CD4-positive, CD25-positive, alpha-beta regulatory T cell (primary cell): ENCODE results near the gene CRHR1. TPM values are rescaled to one million over a fixed set of nuclear protein-coding genes. Genes with fewer than 3 reads are reported as not detected.

Experiments used
- ATAC-seq, 2 donors: fragments of 150-1000 bp; cut with Tn5 transposase; one replicate each; pipeline ENCODE4 v1.10.0; 2021; ENCODE audit warnings: low read depth in 2 of 2, moderate number of reproducible peaks in 2 of 2, moderate library complexity in 1 of 2
- DNase-seq, 3 donors: peaks; one replicate each; pipeline versions ENCODE4 v3.0.0 to v3.0.0-alpha.2; 2012 to 2022; ENCODE audit warnings: mixed read lengths in 1 of 3
- H3K27ac ChIP-seq: one replicate; pipeline ENCODE4 v1.7.0; 2013; ENCODE audit warnings: mild to moderate bottlenecking, low read length; ENCODE audit not compliant: insufficient read depth, poor library complexity, severe bottlenecking
- H3K27me3 ChIP-seq: one replicate; pipeline ENCODE4 v1.7.0; 2013; ENCODE audit warnings: low read length; ENCODE audit not compliant: control insufficient read depth, insufficient read depth
- H3K36me3 ChIP-seq: one replicate; pipeline ENCODE4 v1.7.0; 2013; ENCODE audit warnings: mild to moderate bottlenecking, low read length, moderate library complexity; ENCODE audit not compliant: control insufficient read depth, insufficient read depth
- H3K4me1 ChIP-seq: 2 replicates; pipeline ENCODE4 v1.7.0; 2013; ENCODE audit warnings: mild to moderate bottlenecking, low read length; ENCODE audit not compliant: insufficient read depth, control insufficient read depth, poor library complexity, severe bottlenecking
- H3K4me3 ChIP-seq: one replicate; pipeline ENCODE4 v1.7.0; 2013; ENCODE audit warnings: low read depth, mild to moderate bottlenecking, low read length, moderate library complexity
- H3K9me3 ChIP-seq, 2 experiments: 1 replicate in 1 of 2; 2 replicates in 1 of 2; pipeline ENCODE4 v1.7.0; 2013; ENCODE audit warnings: low read length in 2 of 2, mild to moderate bottlenecking in 1 of 2, moderate library complexity in 1 of 2; ENCODE audit not compliant: control insufficient read depth in 2 of 2
- H3K27ac Mint-ChIP-seq, 3 donors: one replicate each; pipeline ENCODE4 v1.8.0; 2020 to 2022; ENCODE audit warnings: mild to moderate bottlenecking in 3 of 3, mixed read lengths in 3 of 3, moderate library complexity in 2 of 3
- H3K27me3 Mint-ChIP-seq: one replicate; pipeline ENCODE4 v1.8.0; 2022; ENCODE audit warnings: mild to moderate bottlenecking, mixed read lengths
- H3K36me3 Mint-ChIP-seq: one replicate; pipeline ENCODE4 v1.8.0; 2020; ENCODE audit warnings: mixed read lengths
- H3K4me1 Mint-ChIP-seq, 4 donors: one replicate each; pipeline ENCODE4 v1.8.0; 2020 to 2022; ENCODE audit warnings: mixed read lengths in 4 of 4, mild to moderate bottlenecking in 1 of 4
- H3K4me3 Mint-ChIP-seq, 4 donors: one replicate each; pipeline ENCODE4 v1.8.0; 2020 to 2022; ENCODE audit warnings: mild to moderate bottlenecking in 4 of 4, mixed read lengths in 4 of 4, moderate library complexity in 3 of 4
- H3K9me3 Mint-ChIP-seq, 7 donors: one replicate each; pipeline ENCODE4 v1.8.0; 2020 to 2022; ENCODE audit warnings: mixed read lengths in 7 of 7, mild to moderate bottlenecking in 3 of 7, moderate library complexity in 2 of 7
- polyA plus RNA-seq, 4 donors: library from polyadenylated mRNA; unstranded; fragments of 300-500 nt; fragmentation: Illumina TruSeq; gene quantifications; one replicate each; pipeline ENCODE4 v1.2.3, GENCODE V29; 2021
- total RNA-seq: library from RNA; stranded (reverse); gene quantifications from one replicate; pipeline ENCODE4 v1.2.3, GENCODE V29; 2022

The CRHR1 gene
- total and polyA plus RNA-seq, 5 donors from 2014 or later: not detected

DNA sequence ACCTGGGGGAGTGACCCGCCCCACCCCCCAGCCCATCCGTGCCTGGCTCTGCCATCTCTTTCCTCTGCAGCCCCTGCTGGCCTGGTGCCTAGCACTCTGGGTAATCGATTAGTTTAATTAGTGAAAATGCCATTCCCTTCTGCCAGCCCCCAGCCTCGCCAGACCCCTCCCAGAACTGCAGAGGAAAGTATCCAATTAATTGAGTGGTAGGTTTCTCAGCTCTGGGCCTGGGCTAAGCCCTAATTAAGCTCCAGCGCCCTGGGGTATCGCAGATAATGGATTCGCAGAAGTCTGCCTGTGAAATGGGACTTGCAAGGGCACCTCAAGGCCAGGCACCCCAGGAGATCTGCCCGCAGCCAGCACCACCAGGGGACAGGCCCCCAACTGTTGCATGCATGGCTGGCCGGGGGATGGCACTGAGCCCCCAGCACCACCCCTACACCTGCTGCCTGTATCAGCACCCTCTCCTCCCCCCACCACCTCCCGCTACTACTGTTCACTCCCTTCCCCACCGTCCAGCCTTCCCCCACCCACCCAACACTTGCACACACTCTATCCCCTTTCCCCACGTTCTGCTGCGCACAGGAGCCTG is 40.9 kb downstream of the CRHR1 start:
- no peak overlapping the region for H3K27ac ChIP-seq
- DNase-seq: no peak
- Mint-ChIP-seq H3K4me3 (no peak overlapping the region), H3K9me3 (peaks cover 0 to 2% (median 0%) of the 10 kb centered on the region in 7 donors), H3K27ac (no peak overlapping the region), H3K36me3 (no peaks in the 10 kb centered on the region), H3K4me1 (peaks cover 0 to 2% (median 0%) of the 10 kb centered on the region in 4 donors), H3K27me3 (peaks cover 7% of the 10 kb centered on the region)
- H3K4me3 ChIP-seq: no peak overlapping the region
- no peaks in the 10 kb centered on the region for H3K27me3 ChIP-seq
- H3K36me3 ChIP-seq: no peaks in the 10 kb centered on the region
- H3K4me1 ChIP-seq: no peaks in the 10 kb centered on the region
- no peak for ATAC-seq
- H3K9me3 ChIP-seq: no peaks in the 10 kb centered on the region

DNA sequence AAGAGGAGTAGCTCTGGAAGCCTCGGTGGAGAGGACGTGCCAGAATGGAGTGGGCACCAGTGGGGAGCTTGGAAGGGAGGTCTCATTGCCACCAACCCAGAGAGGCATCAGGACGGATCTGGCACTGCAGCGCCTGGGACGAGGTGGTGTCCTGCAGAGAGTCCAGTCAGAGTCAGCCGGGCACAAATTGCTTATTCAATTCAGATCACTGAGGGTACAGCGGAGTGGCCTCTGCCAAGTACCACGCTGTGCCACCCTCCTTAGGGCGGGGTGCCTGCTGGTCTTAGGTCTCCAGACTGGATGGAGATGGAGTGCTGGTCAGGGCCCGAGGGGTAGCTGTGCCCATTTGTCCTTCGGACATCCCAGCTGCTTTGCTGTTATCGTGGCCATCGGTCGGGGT is 41.7 kb downstream of the CRHR1 start:
- Histone ChIP-seq H3K4me3 (no peak overlapping the region), H3K4me1 (no peaks in the 10 kb centered on the region), H3K27me3 (no peaks in the 10 kb centered on the region), H3K27ac (no peak overlapping the region), H3K36me3 (no peaks in the 10 kb centered on the region), H3K9me3 (no peaks in the 10 kb centered on the region)
- no peak for DNase-seq
- H3K27ac Mint-ChIP-seq: no peak overlapping the region
- peaks cover 6% of the 10 kb centered on the region for H3K27me3 Mint-ChIP-seq
- ATAC-seq: no peak
- H3K9me3 Mint-ChIP-seq: peaks cover 0 to 2% (median 0%) of the 10 kb centered on the region in 7 donors
- peaks cover 0 to 2% (median 0%) of the 10 kb centered on the region in 4 donors for H3K4me1 Mint-ChIP-seq
- no peaks in the 10 kb centered on the region for H3K36me3 Mint-ChIP-seq
- no peak overlapping the region for H3K4me3 Mint-ChIP-seq

DNA sequence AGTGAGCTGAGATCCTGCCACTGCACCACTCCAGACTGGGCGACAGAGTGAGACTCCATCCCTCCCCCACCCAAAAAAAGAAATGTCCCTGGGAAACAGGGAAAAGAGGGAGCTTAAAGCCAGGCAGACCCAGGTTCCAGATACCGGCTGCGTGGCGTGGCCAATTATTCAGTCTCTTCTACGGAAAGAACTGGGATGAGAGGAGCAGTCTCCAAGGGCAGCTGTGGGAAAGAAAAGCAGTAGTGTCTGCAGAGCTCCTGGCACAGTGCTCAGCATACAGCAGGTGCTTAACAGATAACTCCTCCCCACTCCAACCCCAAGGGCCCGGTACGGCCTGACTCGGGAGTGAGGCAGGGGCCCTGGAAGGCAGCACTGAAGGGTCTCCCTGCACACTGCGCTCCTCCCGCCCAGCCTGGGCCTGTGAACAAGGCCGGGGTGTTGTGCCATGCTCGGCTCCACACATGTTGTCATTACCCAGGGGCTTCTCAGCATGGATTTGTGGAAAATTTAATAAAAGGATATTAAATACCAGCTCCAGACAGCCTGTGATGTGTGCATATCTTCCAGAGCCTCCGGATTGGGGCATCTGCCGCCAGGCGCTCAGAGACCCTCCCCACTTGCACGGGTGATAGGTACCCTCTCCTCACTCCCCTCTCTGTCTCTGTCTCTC is 42.9 kb downstream of the CRHR1 start:
- H3K27me3 ChIP-seq: no peaks in the 10 kb centered on the region
- H3K4me1 Mint-ChIP-seq: peaks cover 0 to 2% (median 0%) of the 10 kb centered on the region in 4 donors
- H3K4me3 ChIP-seq: no peak overlapping the region
- H3K27ac Mint-ChIP-seq: no peak overlapping the region
- H3K36me3 ChIP-seq: no peaks in the 10 kb centered on the region
- ATAC-seq (no peak), DNase-seq (no peak)
- no peaks in the 10 kb centered on the region for H3K36me3 Mint-ChIP-seq
- peaks cover 6% of the 10 kb centered on the region for H3K27me3 Mint-ChIP-seq
- no peak overlapping the region for H3K27ac ChIP-seq
- H3K4me1 ChIP-seq: no peaks in the 10 kb centered on the region
- no peak overlapping the region for H3K4me3 Mint-ChIP-seq
- H3K9me3 ChIP-seq: no peaks in the 10 kb centered on the region
- peaks cover 0 to 2% (median 0%) of the 10 kb centered on the region in 7 donors for H3K9me3 Mint-ChIP-seq

DNA sequence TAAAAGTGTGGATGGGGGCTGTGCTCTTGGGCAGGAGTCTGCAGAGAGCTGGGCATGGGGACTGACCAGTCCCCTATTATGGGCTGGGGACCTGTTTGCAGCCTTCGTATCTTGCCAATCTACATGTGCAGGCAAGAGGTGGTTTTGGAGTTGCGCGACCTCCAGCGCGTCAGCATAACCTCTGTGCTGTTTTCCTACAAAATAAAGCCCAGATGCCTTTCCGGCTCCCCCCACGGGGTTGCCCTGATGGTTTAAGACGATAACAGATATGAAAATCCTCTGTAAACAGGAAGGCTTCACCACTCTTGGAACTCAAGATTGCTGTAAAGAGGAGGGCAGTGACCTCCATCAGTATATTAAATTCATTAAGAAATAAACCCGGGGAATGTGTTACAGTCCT is 44.1 kb downstream of the CRHR1 start:
- Histone ChIP-seq H3K27ac (no peak overlapping the region), H3K4me1 (no peaks in the 10 kb centered on the region), H3K4me3 (no peak overlapping the region), H3K9me3 (no peaks in the 10 kb centered on the region), H3K27me3 (no peaks in the 10 kb centered on the region), H3K36me3 (no peaks in the 10 kb centered on the region)
- Mint-ChIP-seq H3K9me3 (peaks cover 0 to 2% (median 0%) of the 10 kb centered on the region in 7 donors), H3K36me3 (no peaks in the 10 kb centered on the region), H3K4me1 (peaks cover 0 to 2% (median 0%) of the 10 kb centered on the region in 4 donors), H3K27me3 (peaks cover 6% of the 10 kb centered on the region), H3K4me3 (no peak overlapping the region), H3K27ac (no peak overlapping the region)
- DNase-seq (no peak), ATAC-seq (no peak)

DNA sequence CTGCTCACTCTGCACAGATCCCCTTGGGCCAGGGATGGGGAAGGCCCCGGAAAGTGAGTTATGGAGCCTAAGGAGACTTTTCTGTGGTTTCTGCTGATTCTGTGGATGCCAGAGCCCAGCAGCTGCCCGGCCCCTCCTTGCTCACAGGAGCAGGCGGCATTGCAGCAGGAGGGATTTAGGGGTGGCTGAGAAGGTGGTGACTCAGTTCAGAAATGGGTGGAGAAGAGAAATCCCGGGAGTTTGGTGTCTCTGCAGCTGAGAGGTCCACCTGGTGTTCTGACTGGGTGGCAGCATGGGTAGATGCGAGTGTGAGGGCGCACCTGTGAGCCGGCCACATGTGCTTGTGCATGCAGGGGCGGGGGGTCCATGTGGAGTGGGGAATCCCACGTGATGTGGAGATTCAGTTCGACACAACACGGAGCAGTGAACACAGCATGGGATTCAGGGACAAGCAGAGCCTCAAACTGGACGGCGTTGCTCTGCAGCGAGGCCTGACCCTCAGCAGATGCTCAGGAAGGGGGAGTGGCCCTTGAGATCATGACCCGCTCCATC is 44.5 kb downstream of the CRHR1 start:
- no peak overlapping the region for H3K4me3 Mint-ChIP-seq
- DNase-seq (no peak), ATAC-seq (no peak)
- H3K36me3 Mint-ChIP-seq: no peaks in the 10 kb centered on the region
- peaks cover 0 to 2% (median 0%) of the 10 kb centered on the region in 4 donors for H3K4me1 Mint-ChIP-seq
- H3K9me3 ChIP-seq: no peaks in the 10 kb centered on the region
- no peak overlapping the region for H3K27ac Mint-ChIP-seq
- no peaks in the 10 kb centered on the region for H3K4me1 ChIP-seq
- H3K27me3 ChIP-seq: no peaks in the 10 kb centered on the region
- peaks cover 6% of the 10 kb centered on the region for H3K27me3 Mint-ChIP-seq
- peaks cover 0 to 2% (median 0%) of the 10 kb centered on the region in 7 donors for H3K9me3 Mint-ChIP-seq
- no peak overlapping the region for H3K27ac ChIP-seq
- H3K4me3 ChIP-seq: no peak overlapping the region
- H3K36me3 ChIP-seq: no peaks in the 10 kb centered on the region

DNA sequence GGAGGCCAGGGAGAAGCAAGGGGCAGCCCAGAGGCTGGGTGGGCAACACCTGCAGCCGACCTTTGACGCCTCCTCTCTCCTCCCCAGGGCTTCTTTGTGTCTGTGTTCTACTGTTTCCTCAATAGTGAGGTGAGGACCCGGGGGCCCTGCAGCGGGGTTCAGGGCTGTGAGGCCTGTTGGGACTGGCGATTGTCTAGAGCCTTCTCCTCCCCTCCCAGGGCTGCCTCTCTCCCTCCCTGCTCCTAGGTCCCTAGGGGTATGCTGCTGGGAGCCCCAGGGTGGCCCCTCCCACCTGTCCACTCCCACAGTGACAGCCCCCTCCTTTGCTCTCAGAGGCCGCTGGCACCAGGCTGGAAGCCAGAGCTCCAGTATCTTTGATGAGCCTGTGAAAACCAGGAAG is 49.8 kb downstream of the CRHR1 start:
- Histone ChIP-seq H3K27ac (no peak overlapping the region), H3K27me3 (no peaks in the 10 kb centered on the region), H3K4me1 (no peaks in the 10 kb centered on the region), H3K36me3 (no peaks in the 10 kb centered on the region), H3K9me3 (no peaks in the 10 kb centered on the region), H3K4me3 (no peak overlapping the region)
- no peaks in the 10 kb centered on the region for H3K9me3 Mint-ChIP-seq
- H3K27me3 Mint-ChIP-seq: no peaks in the 10 kb centered on the region
- no peak for DNase-seq
- H3K4me1 Mint-ChIP-seq: no peaks in the 10 kb centered on the region
- no peak overlapping the region for H3K27ac Mint-ChIP-seq
- H3K36me3 Mint-ChIP-seq: no peaks in the 10 kb centered on the region
- ATAC-seq: no peak
- H3K4me3 Mint-ChIP-seq: no peak overlapping the region

DNA sequence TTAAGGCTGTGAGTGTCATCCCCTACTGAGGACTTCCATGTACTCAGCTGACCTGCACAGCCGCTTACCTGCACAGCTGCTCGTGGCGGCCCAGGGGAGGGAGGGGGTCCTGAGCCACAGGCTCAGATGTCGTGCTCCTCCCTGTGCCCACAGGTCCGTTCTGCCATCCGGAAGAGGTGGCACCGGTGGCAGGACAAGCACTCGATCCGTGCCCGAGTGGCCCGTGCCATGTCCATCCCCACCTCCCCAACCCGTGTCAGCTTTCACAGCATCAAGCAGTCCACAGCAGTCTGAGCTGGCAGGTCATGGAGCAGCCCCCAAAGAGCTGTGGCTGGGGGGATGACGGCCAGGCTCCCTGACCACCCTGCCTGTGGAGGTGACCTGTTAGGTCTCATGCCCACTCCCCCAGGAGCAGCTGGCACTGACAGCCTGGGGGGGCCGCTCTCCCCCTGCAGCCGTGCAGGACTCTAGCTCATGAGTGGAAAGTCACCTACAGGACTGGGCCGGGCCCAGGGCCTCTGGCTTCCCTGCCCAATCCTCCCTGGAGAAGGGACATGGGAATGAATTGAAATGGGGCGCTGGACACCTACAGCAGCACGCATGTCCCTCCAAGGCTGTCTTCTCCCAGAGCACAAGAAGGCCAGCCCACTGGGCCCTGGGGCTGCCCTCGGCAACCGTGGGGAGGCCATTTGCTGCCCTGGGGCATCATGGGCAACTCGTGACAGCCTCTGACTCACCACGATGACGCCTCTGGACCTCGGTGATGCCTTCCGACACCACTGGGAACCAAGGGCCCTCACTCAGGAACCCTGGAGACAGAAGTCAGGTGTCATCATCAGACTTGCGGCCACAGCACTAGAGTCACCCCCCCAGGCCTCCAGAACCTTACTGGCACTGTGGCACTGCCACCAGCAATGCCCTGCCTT is 50.6 kb downstream of the CRHR1 start:
- Mint-ChIP-seq H3K4me3 (no peak overlapping the region), H3K4me1 (no peaks in the 10 kb centered on the region), H3K27ac (no peak overlapping the region), H3K9me3 (no peaks in the 10 kb centered on the region), H3K36me3 (no peaks in the 10 kb centered on the region), H3K27me3 (peaks cover 4% of the 10 kb centered on the region)
- Histone ChIP-seq H3K27ac (no peak overlapping the region), H3K4me1 (no peaks in the 10 kb centered on the region), H3K9me3 (no peaks in the 10 kb centered on the region), H3K36me3 (no peaks in the 10 kb centered on the region), H3K27me3 (no peaks in the 10 kb centered on the region), H3K4me3 (no peak overlapping the region)
- no peak for ATAC-seq
- no peak for DNase-seq
